GM19455 (cell line): ENCODE measurements around the gene KRTAP5-4.
"Not testable (repeated sequence)": the region's sequence is repeated elsewhere in the genome, so short reads cannot be mapped to it uniquely, and the experiment has no call there.

Experiments
- ATAC-seq: cut with Tn5 transposase; IDR thresholded peaks from one replicate; pipeline ENCODE4 v1.9.1; 2021; ENCODE audit not compliant: unreplicated experiment

KRTAP5-4 gene, protein sequence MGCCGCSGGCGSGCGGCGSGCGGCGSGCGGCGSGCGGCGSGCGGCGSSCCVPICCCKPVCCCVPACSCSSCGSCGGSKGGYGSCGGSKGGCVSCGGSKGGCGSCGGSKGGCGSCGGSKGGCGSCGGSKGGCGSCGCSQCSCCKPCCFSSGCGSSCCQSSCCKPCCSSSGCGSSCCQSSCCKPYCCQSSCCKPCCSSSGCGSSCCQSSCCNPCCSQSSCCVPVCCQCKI

GRCh38 chr11:1622086-1622485 lies at the start of gene KRTAP5-4:
TSS of gene KRTAP5-4 (minus strand) at chr11:1622138. CDS start at chr11:1622093, 45 bp downstream.
- ATAC-seq: no peak

GRCh38 chr11:1671658-1672057 lies 49.7 kb upstream of the KRTAP5-4 start:
- no peak for ATAC-seq

- no peak for ATAC-seq
Measured at GRCh38 chr11:1670905-1671371, 49.0 kb upstream of the KRTAP5-4 start.

- ATAC-seq: not testable (repeated sequence)
Measured at GRCh38 chr11:1670457-1670856, 48.5 kb upstream of the KRTAP5-4 start.

DNA sequence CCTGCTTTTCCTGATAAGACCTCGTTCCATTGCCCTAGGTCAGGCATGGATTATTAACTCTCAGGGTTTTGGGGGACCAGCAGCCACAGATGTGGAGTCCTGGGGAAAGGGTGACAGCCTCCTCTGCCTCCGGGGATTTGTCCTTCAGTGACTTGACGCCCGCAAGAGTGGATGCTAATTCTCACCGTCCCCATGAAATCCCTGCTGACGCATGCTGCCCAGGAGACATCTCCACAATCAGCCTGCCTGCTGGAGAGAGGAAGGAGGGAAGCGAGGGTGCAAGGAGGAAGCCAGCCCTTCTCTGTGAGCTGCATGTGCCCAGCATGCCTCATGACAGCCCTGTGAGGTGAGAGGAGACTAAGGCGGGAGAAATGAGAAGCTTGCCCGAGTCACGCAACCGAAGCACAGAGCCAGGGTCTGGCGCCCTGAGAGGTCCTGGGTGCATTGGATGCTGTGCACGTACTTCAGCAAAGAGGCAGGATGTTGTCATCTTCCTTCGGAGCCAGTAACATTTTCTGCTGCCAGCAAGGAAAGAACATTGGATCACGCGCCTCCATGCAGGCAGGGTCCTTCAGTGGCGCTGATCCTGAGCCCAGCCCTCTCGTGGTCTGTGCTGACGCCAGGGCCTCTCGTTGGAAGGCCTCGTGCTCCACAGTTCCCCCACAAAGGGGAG lies 47.7 kb upstream of the KRTAP5-4 start:
- ATAC-seq: no peak

DNA sequence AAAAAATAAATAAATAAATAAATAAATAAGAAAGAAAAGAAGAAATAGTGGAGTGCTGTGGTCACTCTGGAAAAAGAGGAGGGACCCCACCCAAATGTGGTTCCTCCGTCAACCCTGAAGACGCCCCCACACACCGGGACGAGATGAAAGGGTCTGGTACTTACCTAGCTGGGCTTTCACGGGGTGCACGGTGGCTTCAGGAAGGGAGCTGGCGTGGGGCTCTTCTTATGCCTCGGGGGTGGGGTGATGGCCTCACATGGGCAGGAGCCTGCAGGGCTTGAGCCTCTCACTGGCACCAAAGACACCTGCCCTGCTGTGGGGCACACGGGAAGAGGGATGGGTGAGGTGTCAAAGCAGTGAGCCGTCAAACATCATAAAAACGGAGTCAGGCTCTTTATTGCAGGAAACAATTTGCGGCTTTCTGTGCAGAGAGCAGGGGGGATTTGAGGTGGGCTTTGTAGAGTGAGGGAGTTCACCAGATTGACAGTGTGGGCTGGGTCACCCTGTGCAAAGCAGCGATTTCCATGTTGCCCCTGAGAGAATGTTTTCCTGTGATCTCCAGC lies 47.1 kb upstream of the KRTAP5-4 start:
- no peak for ATAC-seq

DNA sequence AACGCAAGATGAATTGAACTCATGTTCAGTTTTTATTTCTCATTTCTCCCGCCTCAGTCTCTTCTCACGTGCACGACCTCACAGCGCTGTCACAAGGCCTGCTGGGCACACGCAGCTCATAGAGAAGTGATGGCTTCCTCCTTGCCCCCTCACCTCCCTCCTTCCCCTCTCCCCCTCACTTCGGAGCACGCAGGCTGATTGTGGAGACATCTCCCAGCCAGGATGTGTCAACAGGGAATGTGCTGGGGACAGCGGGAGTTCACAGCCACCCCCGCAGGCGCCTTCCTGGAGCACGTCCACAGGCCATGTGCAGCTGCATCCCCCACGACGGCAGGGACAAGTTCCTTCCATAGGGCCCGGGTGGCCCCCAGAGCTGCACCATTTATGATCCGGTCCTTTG lies 46.0 kb upstream of the KRTAP5-4 start:
- ATAC-seq: no peak

DNA sequence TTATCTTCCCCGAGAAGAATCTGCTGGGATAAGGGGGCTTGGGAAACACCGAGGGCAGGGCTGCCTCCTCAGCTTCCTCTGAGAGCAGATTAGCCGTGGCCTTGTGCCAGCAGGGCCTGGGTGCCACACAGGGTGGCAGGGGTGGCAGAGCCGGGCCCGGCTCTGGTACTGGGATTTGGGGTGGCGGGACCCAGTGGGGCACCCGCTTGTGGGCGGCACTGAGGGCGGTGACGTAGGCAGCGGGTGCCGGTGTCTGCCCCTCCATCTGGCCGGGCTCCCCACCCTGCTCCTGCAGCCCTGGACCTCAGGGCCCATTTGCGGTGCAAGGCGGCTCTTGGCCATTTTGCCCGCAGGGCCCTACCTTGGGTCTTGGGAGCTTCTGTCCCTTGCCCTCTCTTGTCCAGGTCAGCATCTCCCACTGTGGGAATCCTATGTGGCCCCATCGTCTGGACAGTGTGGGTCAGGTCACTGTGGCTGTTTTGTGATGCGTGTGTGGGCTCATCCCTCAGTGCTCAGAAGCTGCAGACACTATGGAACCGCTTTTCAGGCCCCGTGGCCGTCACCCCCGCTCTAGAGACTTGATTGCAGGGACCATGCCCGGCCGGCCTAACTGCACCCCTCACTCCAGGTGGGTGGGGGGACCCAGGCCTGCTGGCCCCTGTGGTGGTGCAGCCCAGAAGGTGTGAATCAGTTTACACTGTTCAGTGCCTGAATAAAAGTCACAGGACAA lies 45.3 kb upstream of the KRTAP5-4 start:
- ATAC-seq: no peak

DNA sequence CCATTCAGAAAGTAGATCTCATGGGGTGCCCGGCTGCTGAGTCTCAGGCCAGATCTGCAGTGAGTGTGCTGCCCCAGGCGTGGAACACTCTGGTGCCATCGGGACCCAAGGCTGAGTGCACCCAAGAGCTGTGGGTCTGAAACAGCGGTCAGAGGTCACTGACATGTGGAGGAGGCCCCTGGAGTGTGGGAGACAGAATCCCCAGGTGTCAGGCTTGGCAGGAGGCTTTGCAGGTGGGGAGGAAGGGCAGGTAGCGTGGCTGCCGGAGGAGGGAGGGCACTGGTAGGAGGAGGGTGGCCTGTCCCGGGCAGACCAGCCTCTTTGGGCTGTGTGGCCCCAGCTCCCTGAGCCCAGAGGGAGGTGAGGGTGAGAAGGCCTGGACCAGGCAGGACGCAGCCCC lies 43.4 kb upstream of the KRTAP5-4 start:
- ATAC-seq: no peak

DNA sequence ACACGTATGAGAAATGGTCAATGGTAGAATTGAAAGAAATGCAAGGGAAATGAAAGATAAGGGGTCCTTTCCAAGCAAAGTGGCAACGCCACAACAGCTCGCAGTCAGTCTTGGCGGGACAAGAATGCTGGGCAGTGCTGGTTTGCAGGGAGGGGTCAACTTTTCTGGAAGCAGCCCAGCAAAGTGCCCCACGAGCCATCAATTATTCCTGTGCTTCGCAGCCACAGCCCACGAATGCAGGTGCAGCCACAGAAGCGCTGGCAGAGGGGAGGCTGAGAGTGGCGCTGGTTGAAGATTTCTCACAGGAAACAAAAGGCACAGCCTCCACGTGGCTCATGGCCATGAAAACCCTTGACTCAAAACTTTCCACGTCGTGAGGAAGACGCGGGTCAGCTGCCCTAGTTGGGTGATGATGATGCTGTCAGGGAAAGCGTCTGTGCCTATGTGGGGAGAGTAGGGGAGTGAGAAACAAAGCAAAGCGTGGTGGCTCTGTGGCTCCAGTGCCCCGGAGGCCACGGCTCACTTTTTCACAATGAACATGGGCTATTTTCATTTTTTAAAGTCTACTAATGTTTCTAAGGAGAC lies 40.9 kb upstream of the KRTAP5-4 start:
- not testable (repeated sequence) for ATAC-seq

DNA sequence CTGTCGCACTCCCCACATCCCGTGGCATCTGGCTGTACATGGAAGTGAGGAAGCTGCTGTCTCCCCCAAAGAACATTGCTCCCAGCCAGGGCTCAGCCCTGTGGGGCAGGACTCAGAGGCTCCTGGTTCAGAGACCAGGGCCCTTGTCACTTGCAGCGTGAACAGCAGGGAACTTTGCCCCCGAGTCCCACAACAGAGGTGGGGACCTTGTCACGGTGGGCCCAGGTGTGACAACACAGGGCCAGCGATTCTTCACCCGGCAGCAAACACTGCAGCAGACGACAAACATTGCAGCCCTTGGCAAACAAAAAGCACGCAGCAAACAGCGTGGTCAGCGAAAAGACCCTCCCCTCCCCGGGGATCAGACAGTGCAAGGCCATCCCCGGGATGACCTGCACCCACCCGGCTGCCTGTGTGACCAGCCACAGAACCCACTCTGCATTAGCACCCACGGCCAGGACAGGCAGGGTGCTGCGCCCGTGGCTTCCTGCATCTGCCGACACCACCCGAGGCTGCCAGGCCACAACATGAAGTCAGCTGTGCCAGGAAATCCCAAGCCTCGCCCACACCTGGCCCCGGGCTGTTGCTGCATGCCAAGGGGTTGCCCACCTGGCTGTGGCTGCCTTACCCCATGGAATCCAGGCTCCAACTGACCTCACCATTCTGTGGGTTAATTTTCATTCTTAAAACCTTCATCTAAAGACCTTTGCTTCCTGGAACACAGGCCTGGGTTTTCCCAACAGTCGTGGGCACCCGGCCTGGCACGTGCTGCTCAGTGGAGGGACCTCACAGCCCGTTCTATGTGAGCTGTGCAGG lies 39.7 kb upstream of the KRTAP5-4 start:
- not testable (repeated sequence) for ATAC-seq

- ATAC-seq: no peak
Measured at GRCh38 chr11:1660111-1660867, 38.4 kb upstream of the KRTAP5-4 start.

GRCh38 chr11:1659506-1659905 lies 37.6 kb upstream of the KRTAP5-4 start:
- no peak for ATAC-seq

GRCh38 chr11:1656670-1657069 lies 34.7 kb upstream of the KRTAP5-4 start:
- ATAC-seq: no peak

DNA sequence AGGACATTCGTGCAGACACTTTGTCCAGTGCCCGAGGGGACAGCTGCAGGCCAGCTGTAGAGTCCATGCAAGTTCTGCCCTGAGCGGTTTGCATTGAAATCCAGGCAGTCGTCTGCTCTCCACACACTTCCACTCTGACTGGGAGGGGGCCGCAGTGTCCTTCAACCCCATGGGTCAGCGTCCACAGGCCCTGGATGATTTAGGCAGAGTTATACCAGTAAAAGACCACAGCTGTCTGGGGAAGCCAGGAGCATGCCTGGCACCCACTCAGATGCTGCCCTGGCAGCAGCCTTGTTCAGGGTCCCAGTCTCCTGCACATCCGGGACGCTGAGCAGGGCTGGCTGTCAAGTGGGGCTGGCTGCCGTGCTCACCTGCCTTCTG lies 34.1 kb upstream of the KRTAP5-4 start:
- ATAC-seq: no peak

- no peak for ATAC-seq
Measured at GRCh38 chr11:1655168-1656060, 33.5 kb upstream of the KRTAP5-4 start.

DNA sequence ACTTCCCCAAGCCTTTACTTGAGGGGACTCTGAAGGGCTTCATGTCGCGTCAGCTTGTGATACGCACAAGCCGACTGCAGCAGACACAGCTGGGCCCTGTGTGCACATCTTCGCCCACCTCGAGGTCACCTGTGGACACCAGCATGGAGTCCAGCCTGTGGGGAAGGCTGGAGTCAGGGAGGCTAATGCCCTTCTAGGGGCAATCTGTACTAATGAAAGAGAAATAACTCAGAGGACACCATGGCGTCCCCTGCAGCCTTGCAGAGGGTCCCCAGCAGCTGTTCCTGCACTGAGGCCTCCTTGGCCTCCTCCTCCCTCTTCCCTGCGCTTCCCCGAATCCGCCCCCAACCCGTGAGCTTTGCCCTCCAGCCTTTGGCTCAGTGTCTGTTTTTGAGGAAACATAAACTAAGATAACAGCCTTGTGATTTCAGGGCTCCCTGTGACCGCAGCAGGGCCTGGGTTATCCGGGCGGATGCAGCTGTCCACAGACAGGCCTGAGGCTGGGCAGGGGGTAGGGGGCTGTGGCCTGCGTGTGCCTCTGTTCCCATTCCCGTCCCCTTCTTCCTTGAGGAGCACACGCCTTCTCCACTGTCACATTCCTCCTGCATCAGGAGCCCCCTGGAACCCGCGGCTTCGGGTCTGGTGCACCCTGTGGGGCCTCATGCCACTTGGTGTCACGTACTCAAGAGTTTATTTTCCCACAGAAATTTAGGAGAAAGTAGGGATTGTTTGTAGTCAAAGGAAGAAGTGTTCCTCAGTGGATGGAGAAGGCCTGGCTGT lies 32.6 kb upstream of the KRTAP5-4 start:
- ATAC-seq: no peak
